GDM1 (cell line): Measurements from ENCODE around the gene IL6ST.

ENCODE experiments used
- DNase-seq: peaks from one replicate; lab custom pipeline; 2025; lab: John Stamatoyannopoulos, UW

IL6ST gene

GRCh38 chr5:55919625-55920024 is 75.1 kb downstream of the IL6ST start:
- no peak for DNase-seq

GRCh38 chr5:55918087-55919035 is 76.4 kb downstream of the IL6ST start:
- DNase-seq: no peak

DNA sequence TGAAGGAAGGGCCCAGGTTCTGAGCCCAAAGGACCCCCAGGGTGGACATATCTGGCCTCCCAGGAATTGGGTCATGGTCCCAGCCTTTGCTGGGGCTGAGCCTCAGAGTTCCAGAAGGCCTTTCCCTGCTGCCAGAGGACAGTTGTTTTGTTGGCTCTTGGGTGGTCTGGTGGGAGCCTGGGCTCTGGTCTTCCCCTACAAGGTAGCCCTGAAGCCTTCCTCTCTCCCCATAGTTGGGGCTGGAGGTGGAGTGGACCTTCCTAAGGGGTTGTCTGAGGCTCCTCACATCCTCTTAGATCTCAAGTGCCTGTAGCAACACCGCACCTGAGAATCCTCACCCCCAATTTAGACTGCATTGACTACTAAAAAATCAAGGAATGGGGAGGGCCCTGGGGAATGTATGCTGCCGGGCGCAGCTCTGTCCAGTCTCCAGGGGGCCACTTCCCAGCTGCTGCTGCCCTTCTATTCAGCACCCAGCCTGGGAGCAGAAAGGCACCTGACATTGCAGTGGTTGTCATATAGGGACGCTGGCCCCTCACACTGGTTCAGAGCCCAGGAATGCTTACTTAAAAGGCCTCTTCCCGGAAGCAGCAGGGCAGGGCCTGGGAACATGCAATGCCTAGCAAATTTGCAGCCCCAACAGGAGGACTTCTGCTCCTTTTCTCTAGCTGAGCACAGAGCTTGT is 77.2 kb downstream of the IL6ST start:
- DNase-seq: no peak

DNA sequence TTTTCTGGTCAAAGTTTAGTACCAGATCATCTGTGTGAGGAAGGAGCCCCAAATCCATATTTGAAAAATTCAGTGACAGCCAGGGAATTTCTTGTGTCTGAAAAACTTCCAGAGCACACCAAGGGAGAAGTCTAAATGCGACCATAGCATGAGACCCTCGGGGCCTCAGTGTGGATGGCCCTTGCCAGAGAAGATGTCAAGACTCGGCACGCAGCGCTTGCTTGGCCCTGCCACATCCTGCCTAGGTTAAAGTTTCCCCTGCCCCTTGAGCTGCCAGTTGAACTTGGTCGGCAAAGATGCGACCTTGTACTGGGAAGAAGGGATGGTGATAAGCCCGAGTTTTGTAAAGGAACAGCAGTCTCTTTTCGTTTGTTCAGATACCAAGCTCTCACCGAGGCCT is 77.8 kb downstream of the IL6ST start:
- no peak for DNase-seq

DNA sequence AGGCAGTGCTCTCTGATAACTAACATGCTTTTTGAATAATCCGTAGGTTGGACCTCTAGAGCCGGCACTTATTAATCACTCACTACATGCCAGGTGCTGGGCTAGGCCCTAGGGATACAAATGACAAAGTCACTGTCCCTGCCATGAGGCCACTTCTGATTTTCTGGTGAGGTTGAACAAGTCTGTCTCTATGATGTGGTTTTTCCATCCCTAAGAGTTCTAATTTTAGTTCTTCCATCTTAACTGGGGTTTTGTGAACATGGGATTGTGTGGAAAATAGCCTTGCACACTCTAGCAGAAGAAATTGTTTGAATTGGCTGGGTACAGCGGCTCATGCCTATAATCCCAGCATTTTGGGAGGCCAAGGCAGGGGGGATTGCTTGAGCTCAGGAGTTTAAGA is 79.0 kb downstream of the IL6ST start:
- no peak for DNase-seq

- no peak for DNase-seq
These were observed 79.8 kb downstream of the IL6ST start for GRCh38 chr5:55914971-55915370.

DNA sequence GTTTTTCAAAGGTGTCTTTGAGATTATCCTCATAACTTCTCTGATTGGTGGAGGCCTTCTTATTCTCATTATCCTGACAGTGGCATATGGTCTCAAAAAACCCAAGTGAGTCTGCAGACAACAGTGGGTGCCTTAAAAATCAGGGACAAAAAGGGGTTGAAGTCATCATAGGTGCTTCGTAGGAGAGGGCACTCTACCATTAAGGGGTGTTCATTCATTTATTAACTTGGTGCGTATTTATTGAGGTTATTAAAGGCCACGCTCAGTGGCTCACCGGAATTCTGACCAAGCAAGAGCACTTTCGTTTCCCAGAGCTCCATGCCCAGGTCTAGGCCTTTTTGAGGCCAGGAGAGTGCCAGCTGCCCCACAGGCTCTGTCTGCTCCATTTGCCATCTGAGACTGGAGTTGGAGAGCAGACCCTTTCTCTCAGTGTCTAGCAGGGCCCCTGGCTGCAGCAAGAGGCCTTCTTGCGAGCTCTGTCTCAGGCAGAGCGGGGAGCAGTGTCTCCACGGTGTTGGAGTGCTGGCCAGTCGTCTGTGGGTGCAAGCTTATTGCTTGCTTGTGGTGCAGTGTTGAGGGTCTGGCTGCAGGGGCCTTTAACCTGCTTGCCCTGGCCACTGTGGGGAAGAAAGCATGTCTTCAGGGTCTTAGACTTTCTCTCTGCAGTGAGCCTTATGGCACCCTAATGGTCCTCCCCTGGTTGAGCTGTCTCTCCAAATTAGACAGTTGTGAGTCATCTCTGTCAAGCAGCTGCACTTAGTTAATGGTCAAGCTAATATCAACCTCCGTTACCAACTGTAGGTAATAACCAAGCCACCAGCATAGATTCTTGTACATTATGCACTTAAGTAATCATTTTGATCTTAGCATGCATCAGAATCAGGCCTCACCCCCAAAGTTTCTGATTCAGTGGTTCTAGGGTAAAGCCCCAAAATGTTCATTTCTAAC is 81.0 kb downstream of the IL6ST start:
- DNase-seq: no peak

- no peak for DNase-seq
These were observed 82.7 kb downstream of the IL6ST start for GRCh38 chr5:55911784-55912653.

DNA sequence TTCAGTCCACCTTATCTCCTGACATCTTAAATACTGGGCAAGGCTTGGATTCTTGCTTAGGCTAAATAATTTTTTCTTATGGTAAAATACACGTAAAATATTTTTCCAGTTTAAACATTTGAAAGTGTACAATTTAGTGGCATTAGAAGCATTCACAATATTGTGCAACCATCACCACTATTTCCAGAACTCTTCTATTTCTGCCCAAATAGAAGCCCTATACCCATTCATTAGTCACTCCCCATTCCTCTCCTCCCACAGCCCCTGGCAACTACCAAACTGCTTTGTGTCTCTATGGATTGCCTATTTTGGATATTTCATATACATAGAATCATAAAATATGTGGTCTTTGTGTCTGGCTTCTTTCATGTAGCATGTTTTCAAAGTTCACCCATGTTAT is 86.0 kb downstream of the IL6ST start:
- DNase-seq: no peak

GRCh38 chr5:55907927-55908326 is 86.8 kb downstream of the IL6ST start:
- DNase-seq: no peak

DNA sequence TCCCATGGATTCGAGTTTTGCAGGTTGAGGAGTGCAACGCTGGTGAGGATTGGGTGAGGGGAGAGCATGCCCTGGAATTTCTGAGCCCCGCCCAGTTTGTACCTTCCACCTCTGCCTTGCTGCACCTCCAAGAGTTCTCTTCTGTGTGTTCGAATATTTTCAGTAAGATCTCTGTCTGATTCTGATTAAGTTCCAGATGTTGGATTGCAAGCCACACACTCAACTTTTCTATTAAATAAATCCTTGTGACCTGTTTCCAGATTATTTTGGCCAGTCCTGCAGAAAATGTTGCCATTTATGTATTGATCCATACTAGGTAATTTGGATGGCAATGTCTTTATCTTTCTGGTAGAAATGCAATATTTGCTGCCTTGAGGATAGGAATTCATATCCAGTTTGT is 89.5 kb downstream of the IL6ST start:
- no peak for DNase-seq

- no peak for DNase-seq
These were observed 90.6 kb downstream of the IL6ST start for GRCh38 chr5:55904152-55904551.

- DNase-seq: no peak
These were observed 91.6 kb downstream of the IL6ST start for GRCh38 chr5:55903121-55903701.

- no peak for DNase-seq
These were observed 92.1 kb downstream of the IL6ST start for GRCh38 chr5:55902696-55903095.

- DNase-seq: no peak
These were observed 94.0 kb downstream of the IL6ST start for GRCh38 chr5:55900776-55901175.

GRCh38 chr5:55900068-55900467 is 94.7 kb downstream of the IL6ST start:
- no peak for DNase-seq

DNA sequence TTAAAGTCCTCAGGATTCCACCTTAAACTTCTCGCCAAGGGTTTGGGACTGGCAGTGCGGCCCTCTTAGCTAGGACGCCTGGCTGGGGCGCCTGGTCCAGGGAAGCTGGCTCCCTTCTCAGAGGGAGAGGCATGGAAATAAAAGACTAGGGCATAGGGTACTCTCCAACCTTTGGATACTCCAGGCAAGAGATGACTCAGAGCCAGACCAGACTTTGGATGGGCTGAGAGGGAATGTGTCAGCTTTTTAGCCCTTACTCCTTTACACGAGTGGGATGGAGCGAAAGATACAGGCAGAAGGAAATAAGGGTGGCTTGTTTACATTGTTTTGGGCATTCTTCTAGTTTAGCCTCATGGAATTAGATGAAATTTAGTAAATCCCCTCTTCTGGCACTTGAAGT is 95.4 kb downstream of the IL6ST start:
- DNase-seq: no peak

- DNase-seq: no peak
These were observed 96.9 kb downstream of the IL6ST start for GRCh38 chr5:55897905-55898304.

- no peak for DNase-seq
These were observed 97.4 kb downstream of the IL6ST start for GRCh38 chr5:55897206-55897894.

DNA sequence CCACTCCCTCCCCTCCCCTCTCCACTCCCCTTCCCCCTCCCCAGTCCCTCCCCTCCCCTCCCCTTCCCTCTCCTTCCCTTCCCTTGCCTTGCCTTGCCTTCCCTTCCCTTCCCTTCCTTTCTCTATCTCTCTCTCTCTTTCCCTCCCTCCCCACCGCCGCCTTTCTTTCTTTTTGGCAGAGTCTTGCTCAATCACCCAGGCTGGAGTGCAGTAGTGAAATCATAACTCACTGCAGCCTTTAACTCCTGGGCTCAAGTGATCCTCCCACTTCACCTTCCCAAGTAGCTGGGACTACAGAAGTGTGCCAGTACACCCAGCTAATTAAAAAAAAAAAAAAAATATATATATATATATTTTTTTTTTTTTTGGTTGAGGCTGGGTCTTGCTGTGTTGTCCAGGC is 98.1 kb downstream of the IL6ST start:
- no peak for DNase-seq
